ENCODE measurements around the gene MYO1A. TPM values are rescaled to one million over a fixed set of nuclear protein-coding genes. Genes with fewer than 3 reads are reported as not detected.

MYO1A gene
- total RNA-seq: 1 to 10 TPM in 1 of 2 donors, under 1 TPM in 1; 0.48 to 2.5 TPM

- Mint-ChIP-seq H3K9me3 (no peaks in the 10 kb centered on the region), H3K4me1 (ENCODE audit: low read depth in 2 of 2) (peaks cover 27 to 40% of the 10 kb centered on the region in 2 donors), H3K27ac (peak within 1 kb of the TSS; percentile 35 to 87), H3K27me3 (peaks cover 9 to 31% of the 10 kb centered on the region in 2 donors), H3K4me3 (no peak within 1 kb of the TSS), H3K36me3 (no peaks in the 10 kb centered on the region)
- ATAC-seq (no peak), DNase-seq (ENCODE audit: low spot score) (no peak)
Observed at GRCh38 chr12:57049890-57050289, at the start of gene MYO1A. TSS of gene MYO1A (minus strand) at chr12:57050129. CDS start at chr12:57048323, 1,806 bp downstream.

GRCh38 chr12:57099047-57099714, 49.3 kb upstream of the MYO1A start:
- DNase-seq (ENCODE audit: low spot score) (no peak), ATAC-seq (no peak)
- Mint-ChIP-seq H3K4me1 (ENCODE audit: low read depth in 2 of 2) (peaks cover 19 to 28% of the 10 kb centered on the region in 2 donors), H3K27me3 (no peaks in the 10 kb centered on the region), H3K9me3 (no peaks in the 10 kb centered on the region), H3K27ac (peak overlapping the region in 1 of 2 donors; percentile 48), H3K36me3 (no peaks in the 10 kb centered on the region), H3K4me3 (no peak overlapping the region)

DNA sequence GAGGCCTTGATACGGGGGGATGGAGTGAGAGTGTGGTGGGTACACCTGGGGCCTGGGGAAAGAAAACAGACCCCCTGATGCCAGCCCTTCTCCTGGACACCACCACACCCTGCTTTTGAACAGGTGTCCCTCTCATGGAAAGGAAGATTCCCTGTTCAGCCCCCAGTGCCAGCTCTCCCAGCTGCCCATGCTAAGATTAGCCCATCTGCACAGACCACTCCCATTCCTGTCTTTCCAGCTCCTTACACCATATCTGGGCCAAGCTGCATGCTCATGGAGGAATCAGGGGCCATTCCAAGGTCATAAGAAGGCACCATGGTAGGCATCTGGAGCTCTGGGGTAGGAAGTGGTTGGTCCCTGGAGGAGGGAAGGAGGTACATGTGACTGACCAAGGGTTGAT, 48.6 kb upstream of the MYO1A start:
- DNase-seq (ENCODE audit: low spot score) (no peak), ATAC-seq (no peak)
- Mint-ChIP-seq H3K27ac (no peak overlapping the region), H3K9me3 (no peaks in the 10 kb centered on the region), H3K4me1 (ENCODE audit: low read depth in 2 of 2) (peaks cover 17 to 26% of the 10 kb centered on the region in 2 donors), H3K4me3 (no peak overlapping the region), H3K36me3 (no peaks in the 10 kb centered on the region), H3K27me3 (no peaks in the 10 kb centered on the region)

DNA sequence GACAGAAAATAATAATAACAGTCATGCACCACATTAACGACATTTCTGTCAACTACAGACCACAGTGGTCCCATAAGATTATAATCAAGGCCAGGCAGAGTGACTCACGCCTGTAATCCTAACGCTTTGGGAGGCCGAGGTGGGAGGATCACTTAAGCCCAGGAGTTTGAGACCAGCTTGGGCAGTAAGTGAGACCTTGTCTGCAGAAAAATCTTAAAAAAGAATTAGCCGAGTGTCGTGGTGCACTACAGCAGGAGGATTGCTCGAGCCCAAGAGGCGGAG, 47.6 kb upstream of the MYO1A start:
- H3K36me3 Mint-ChIP-seq: no peaks in the 10 kb centered on the region
- H3K4me3 Mint-ChIP-seq: no peak overlapping the region
- H3K27me3 Mint-ChIP-seq: no peaks in the 10 kb centered on the region
- DNase-seq (ENCODE audit: low spot score) (no peak), ATAC-seq (no peak)
- peak overlapping the region in 1 of 2 donors; percentile 35 for H3K27ac Mint-ChIP-seq
- H3K9me3 Mint-ChIP-seq: no peaks in the 10 kb centered on the region
- peaks cover 23 to 29% of the 10 kb centered on the region in 2 donors for H3K4me1 Mint-ChIP-seq (ENCODE audit: low read depth in 2 of 2)

DNA sequence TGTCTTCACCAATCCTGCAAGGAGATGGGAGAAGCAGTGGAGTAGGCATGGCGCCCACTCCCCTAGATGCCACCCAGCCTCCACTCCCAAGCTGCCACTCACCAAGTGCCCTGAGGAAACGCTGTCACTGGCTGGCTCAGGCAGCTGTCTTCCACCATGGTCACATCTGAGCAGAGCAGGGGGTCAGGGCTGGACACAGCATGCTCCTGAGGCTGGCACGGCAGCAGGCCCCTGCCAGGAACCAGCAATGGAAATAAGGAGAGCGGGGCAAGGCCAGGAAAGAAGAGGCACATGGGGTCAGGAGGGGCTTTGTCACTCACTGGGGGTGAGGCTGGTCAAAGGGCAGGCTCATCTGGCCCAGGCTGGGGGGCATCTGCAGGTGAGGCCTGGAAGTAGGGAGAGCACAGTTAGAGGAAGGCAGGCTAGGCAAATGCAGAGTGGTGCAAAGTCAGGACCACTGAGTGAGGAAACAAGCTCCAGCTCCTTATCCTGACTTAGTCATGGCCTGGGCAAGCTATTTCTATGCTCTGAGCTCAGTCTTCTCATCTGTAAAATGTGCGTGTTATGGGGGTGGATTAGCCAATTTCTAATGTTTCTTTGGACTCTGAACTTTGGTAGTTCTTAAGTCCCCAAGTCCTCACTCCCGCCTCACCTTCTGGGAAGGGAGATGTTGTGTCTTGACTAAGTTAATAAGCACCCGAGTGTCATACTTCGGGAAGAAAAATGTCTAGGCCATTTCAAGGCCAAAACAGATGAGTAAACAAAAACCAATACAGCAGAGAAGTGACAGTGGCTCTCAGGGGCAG, 47.0 kb upstream of the MYO1A start:
- H3K36me3 Mint-ChIP-seq: no peaks in the 10 kb centered on the region
- H3K27me3 Mint-ChIP-seq: no peaks in the 10 kb centered on the region
- H3K4me1 Mint-ChIP-seq (ENCODE audit: low read depth in 2 of 2): peaks cover 25 to 28% of the 10 kb centered on the region in 2 donors
- peak overlapping the region in 1 of 2 donors; percentile 35 for H3K27ac Mint-ChIP-seq
- no peak overlapping the region for H3K4me3 Mint-ChIP-seq
- no peaks in the 10 kb centered on the region for H3K9me3 Mint-ChIP-seq
- no peak for ATAC-seq
- no peak for DNase-seq (ENCODE audit: low spot score)

DNA sequence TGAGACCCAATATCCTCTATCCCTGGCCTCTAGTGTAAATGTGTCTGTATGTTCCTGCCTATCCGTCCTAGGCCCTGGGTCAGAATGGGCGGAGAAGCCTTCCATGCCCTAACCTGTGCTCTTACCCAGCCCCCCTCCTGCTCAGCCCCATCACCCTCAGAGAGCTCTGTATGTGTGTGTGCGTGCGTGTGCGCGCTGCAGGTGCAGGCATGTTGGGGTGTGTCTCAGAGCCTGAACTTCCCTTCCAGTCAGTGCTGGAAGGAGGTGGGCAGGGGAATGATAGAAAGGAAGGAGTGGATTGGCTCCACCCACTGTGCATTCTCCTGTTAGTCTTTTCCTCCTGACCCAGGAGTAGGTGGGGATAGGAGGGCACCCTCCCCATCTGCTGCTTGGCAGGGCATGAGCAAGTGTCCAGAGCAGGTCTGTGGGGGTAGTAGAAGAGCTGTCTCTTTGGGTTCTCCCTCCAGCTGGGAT, 46.2 kb upstream of the MYO1A start:
- Mint-ChIP-seq H3K9me3 (no peaks in the 10 kb centered on the region), H3K27ac (peak overlapping the region in 1 of 2 donors; percentile 35), H3K4me1 (ENCODE audit: low read depth in 2 of 2) (peaks cover 26 to 30% of the 10 kb centered on the region in 2 donors), H3K27me3 (no peaks in the 10 kb centered on the region), H3K4me3 (no peak overlapping the region), H3K36me3 (no peaks in the 10 kb centered on the region)
- ATAC-seq (no peak), DNase-seq (ENCODE audit: low spot score) (no peak)

GRCh38 chr12:57095440-57095839, 45.5 kb upstream of the MYO1A start:
- H3K27me3 Mint-ChIP-seq: no peaks in the 10 kb centered on the region
- DNase-seq (ENCODE audit: low spot score): no peak
- no peak overlapping the region for H3K4me3 Mint-ChIP-seq
- H3K4me1 Mint-ChIP-seq (ENCODE audit: low read depth in 2 of 2): peaks cover 30 to 33% of the 10 kb centered on the region in 2 donors
- H3K27ac Mint-ChIP-seq: peak overlapping the region; percentile 35 to 39
- no peaks in the 10 kb centered on the region for H3K36me3 Mint-ChIP-seq
- ATAC-seq: no peak
- H3K9me3 Mint-ChIP-seq: no peaks in the 10 kb centered on the region

GRCh38 chr12:57094208-57095160, 44.6 kb upstream of the MYO1A start:
- Mint-ChIP-seq H3K4me1 (ENCODE audit: low read depth in 2 of 2) (peaks cover 27 to 36% of the 10 kb centered on the region in 2 donors), H3K9me3 (no peaks in the 10 kb centered on the region), H3K4me3 (no peak overlapping the region), H3K27me3 (no peaks in the 10 kb centered on the region), H3K27ac (peak overlapping the region; percentile 74 to 90), H3K36me3 (no peaks in the 10 kb centered on the region)
- ATAC-seq (no peak), DNase-seq (ENCODE audit: low spot score) (no peak)

- ATAC-seq: peak; percentile 49 to 57
- Mint-ChIP-seq H3K36me3 (no peaks in the 10 kb centered on the region), H3K4me1 (ENCODE audit: low read depth in 2 of 2) (peaks cover 26 to 33% of the 10 kb centered on the region in 2 donors), H3K27ac (peak overlapping the region; percentile 74 to 90), H3K27me3 (no peaks in the 10 kb centered on the region), H3K4me3 (peak overlapping the region; percentile 44), H3K9me3 (no peaks in the 10 kb centered on the region)
- peak; percentile 74 for DNase-seq (ENCODE audit: low spot score)
Observed at GRCh38 chr12:57093415-57094207, 43.7 kb upstream of the MYO1A start.

- peak overlapping the region in 1 of 2 donors; percentile 74 for H3K27ac Mint-ChIP-seq
- H3K36me3 Mint-ChIP-seq: no peaks in the 10 kb centered on the region
- H3K9me3 Mint-ChIP-seq: no peaks in the 10 kb centered on the region
- H3K4me1 Mint-ChIP-seq (ENCODE audit: low read depth in 2 of 2): peaks cover 32 to 36% of the 10 kb centered on the region in 2 donors
- no peak for ATAC-seq
- no peak for DNase-seq (ENCODE audit: low spot score)
- no peak overlapping the region for H3K4me3 Mint-ChIP-seq
- no peaks in the 10 kb centered on the region for H3K27me3 Mint-ChIP-seq
Observed at GRCh38 chr12:57092876-57093414, 43.0 kb upstream of the MYO1A start.

DNA sequence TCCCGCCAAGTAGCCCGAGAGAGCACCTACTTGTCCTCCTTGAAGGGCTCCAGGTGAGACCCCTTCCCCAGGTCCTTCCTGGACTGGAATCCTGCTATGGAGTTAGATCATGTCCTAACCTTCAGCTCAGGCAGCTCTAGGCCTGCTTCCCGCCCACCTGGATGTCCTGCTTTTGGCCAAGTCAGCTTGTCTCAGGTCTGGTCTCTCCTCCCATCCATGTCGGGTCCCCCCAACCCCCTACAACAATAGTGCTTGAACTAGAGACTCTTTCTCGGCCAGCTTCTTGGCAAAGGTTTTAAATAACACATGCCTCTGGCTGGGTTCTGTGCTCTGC, 42.6 kb upstream of the MYO1A start:
- H3K36me3 Mint-ChIP-seq: no peaks in the 10 kb centered on the region
- no peak for ATAC-seq
- DNase-seq (ENCODE audit: low spot score): no peak
- peaks cover 35 to 38% of the 10 kb centered on the region in 2 donors for H3K4me1 Mint-ChIP-seq (ENCODE audit: low read depth in 2 of 2)
- peak overlapping the region in 1 of 2 donors; percentile 49 for H3K27ac Mint-ChIP-seq
- no peak overlapping the region for H3K4me3 Mint-ChIP-seq
- H3K9me3 Mint-ChIP-seq: no peaks in the 10 kb centered on the region
- H3K27me3 Mint-ChIP-seq: no peaks in the 10 kb centered on the region

- no peaks in the 10 kb centered on the region for H3K27me3 Mint-ChIP-seq
- no peak for ATAC-seq
- no peak overlapping the region for H3K27ac Mint-ChIP-seq
- DNase-seq (ENCODE audit: low spot score): no peak
- no peak overlapping the region for H3K4me3 Mint-ChIP-seq
- no peaks in the 10 kb centered on the region for H3K36me3 Mint-ChIP-seq
- H3K4me1 Mint-ChIP-seq (ENCODE audit: low read depth in 2 of 2): peaks cover 35 to 40% of the 10 kb centered on the region in 2 donors
- H3K9me3 Mint-ChIP-seq: no peaks in the 10 kb centered on the region
Observed at GRCh38 chr12:57091638-57092528, 42.0 kb upstream of the MYO1A start.

Measured in natural killer cell treated with Interleukin-12 subunit alpha and Interleukin-12 subunit beta and Interleukin-15 and Interleukin-18, amount 100 ng/mL, for 72 hours (primary cell).